Stomach (tissue), 9 donors: ENCODE data around the gene UBALD1. TPM values are rescaled to one million over a fixed set of nuclear protein-coding genes. Genes with fewer than 3 reads are reported as not detected.

ENCODE experiments used
- DNase-seq, 2 donors: peaks; one replicate each; pipeline versions ENCODE4 v3.0.0 to v3.0.0-alpha.2; 2013 to 2019
- H3K27ac ChIP-seq, 5 donors: fragments of 200-600 bp in 4 of 5; sonication (generic) in 4 of 5; one replicate each; pipeline ENCODE4 v1.5.1; 2013 to 2019; ENCODE audit warnings: mild to moderate bottlenecking in 1 of 5, moderate library complexity in 1 of 5
- H3K27me3 ChIP-seq, 3 donors: fragments of 200-600 bp; sonication (generic); one replicate each; pipeline ENCODE4 v1.5.1; 2017 to 2019; ENCODE audit warnings: mixed run types in 1 of 3
- H3K36me3 ChIP-seq, 4 donors: fragments of 200-600 bp; sonication (generic); 1 replicate in 3 of 4; 2 replicates in 1 of 4; pipeline ENCODE4 v1.5.1; 2016 to 2019
- H3K4me1 ChIP-seq, 4 donors: fragments of 200-600 bp; sonication (generic); one replicate each; pipeline ENCODE4 v1.5.1; 2016 to 2019
- H3K4me3 ChIP-seq, 4 donors: fragments of 200-600 bp; sonication (generic) in 3 of 4; one replicate each; pipeline ENCODE4 v1.5.1; 2016 to 2019; ENCODE audit warnings: mild to moderate bottlenecking in 1 of 4
- H3K9me3 ChIP-seq, 4 donors: fragments of 200-600 bp; sonication (generic); one replicate each; pipeline ENCODE4 v1.5.1; 2016 to 2019
- CTCF ChIP-seq, 7 experiments: fragments of 450-650 bp in 4 of 7; fragments of 200-600 bp in 3 of 7; sonication (generic) in 3 of 7; IDR thresholded peaks; one replicate each; pipeline ENCODE4 v1.5.1; 2016 to 2019; ENCODE audit warnings: antibody characterized with exemption in 7 of 7, control low read depth in 2 of 7, mild to moderate bottlenecking in 1 of 7
- EP300 ChIP-seq: sonication (generic); formaldehyde crosslinking; IDR thresholded peaks from one replicate; pipeline ENCODE4 v1.6.1; 2017; ENCODE audit warnings: antibody characterized with exemption
- POLR2A ChIP-seq, 4 donors: fragments of 450-650 bp; IDR thresholded peaks; one replicate each; pipeline ENCODE4 v1.6.1; 2016; ENCODE audit warnings: antibody characterized with exemption in 4 of 4, control low read depth in 2 of 4, mild to moderate bottlenecking in 1 of 4, moderate library complexity in 1 of 4
- POLR2AphosphoS5 ChIP-seq, 3 donors: sonication (generic); formaldehyde crosslinking; IDR thresholded peaks; one replicate each; pipeline ENCODE4 v1.6.1; 2016; ENCODE audit warnings: antibody characterized with exemption in 3 of 3
- WGBS, 5 donors: extraction: QIAGEN DNeasy Blood & Tissue Kit in 3 of 5; methylation state at CpG; one replicate each; pipeline versions ENCODE4 v1.1.5 to v1.1.7; 2013 to 2018; 5-methylcytosine and 5-hydroxymethylcytosine counted together
- intact Hi-C: fragments of 100-400 bp; cut with DNase I; formaldehyde crosslinking; loops from one replicate; pipeline ENCODE4 v1.15.1; 2023; ENCODE audit warnings: low total_unique reads
- polyA plus RNA-seq, 3 donors: library from polyadenylated mRNA; stranded (reverse); fragments of 200-250 nt; gene quantifications; one replicate each; pipeline ENCODE4 v1.2.3, GENCODE V29; 2013
- total RNA-seq, 5 donors: library from RNA; depleted of rRNA; stranded (reverse); fragments of >200 nt; gene quantifications; one replicate each; pipeline versions ENCODE4 v1.1.0 to v1.2.3, GENCODE V29; 2014 to 2016
- donor health status: healthy with polysubstance abuse.
- donor health status: Bipolar disorder and iron deficiency.
- donor health status: healthy.

Gene UBALD1
- total and polyA plus RNA-seq, 8 donors, result 0.58 to 77.2 (median 24.1) TPM

- H3K4me3 ChIP-seq, result no peak overlapping the region
- peaks cover 0 to 7% (median 0%) of the 10 kb centered on the region in 3 donors for H3K27me3 ChIP-seq
- no peak for DNase-seq
- no peak overlapping the region for H3K27ac ChIP-seq
- H3K36me3 ChIP-seq, result no peaks in the 10 kb centered on the region
- TF ChIP-seq POLR2A (IDR thresholded peaks at IDR 0.05) (no peak), CTCF (IDR thresholded peaks at IDR 0.05) (no peak), EP300 (no peak), POLR2AphosphoS5 (IDR thresholded peaks at IDR 0.05) (no peak)
- peaks cover 0 to 6% (median 2%) of the 10 kb centered on the region in 4 donors for H3K4me1 ChIP-seq
- WGBS, 5 donors, result 88 to 93% (median 92%) methylated on average over 34 to 38 of the region's 38 CpGs
- H3K9me3 ChIP-seq, result no peaks in the 10 kb centered on the region
- intact Hi-C loops, result no loop called here
Measured at GRCh38 chr16:4594433-4595410, 20.0 kb downstream of the UBALD1 start.

GRCh38 chr16:4593086-4593485 lies 21.6 kb downstream of the UBALD1 start:
- intact Hi-C loops, result no loop called here
- Histone ChIP-seq H3K27me3 (peaks cover 0 to 5% (median 0%) of the 10 kb centered on the region in 3 donors), H3K36me3 (no peaks in the 10 kb centered on the region), H3K4me1 (peaks cover 0 to 6% (median 2%) of the 10 kb centered on the region in 4 donors), H3K9me3 (peaks cover 0 to 6% (median 4%) of the 10 kb centered on the region in 4 donors), H3K4me3 (no peak overlapping the region), H3K27ac (no peak overlapping the region)
- no peak for DNase-seq
- no peak for TF ChIP-seq POLR2A (IDR thresholded peaks at IDR 0.05)
- no peak for TF ChIP-seq EP300
- TF ChIP-seq POLR2AphosphoS5 (IDR thresholded peaks at IDR 0.05), result no peak
- no peak for TF ChIP-seq CTCF (IDR thresholded peaks at IDR 0.05)
- WGBS, 5 donors, result 66 to 88% (median 73%) methylated on average over 15 to 16 of the region's 16 CpGs

- Histone ChIP-seq H3K27ac (no peak overlapping the region), H3K4me1 (peaks cover 0 to 2% (median under 1%) of the 10 kb centered on the region in 4 donors), H3K36me3 (no peaks in the 10 kb centered on the region), H3K27me3 (peaks cover 0 to under 1% (median 0%) of the 10 kb centered on the region in 3 donors), H3K9me3 (peaks cover 0 to 9% (median 7%) of the 10 kb centered on the region in 4 donors), H3K4me3 (no peak overlapping the region)
- intact Hi-C loops, result no loop called here
- TF ChIP-seq POLR2A (IDR thresholded peaks at IDR 0.05) (no peak), POLR2AphosphoS5 (IDR thresholded peaks at IDR 0.05) (no peak), CTCF (IDR thresholded peaks at IDR 0.05) (no peak), EP300 (no peak)
- WGBS, 5 donors, result 87 to 89% (median 88%) methylated on average over 13 to 17 of the region's 17 CpGs
- no peak for DNase-seq
Measured at GRCh38 chr16:4591706-4592470, 22.8 kb downstream of the UBALD1 start.

- Histone ChIP-seq H3K9me3 (peaks cover 0 to 9% (median 7%) of the 10 kb centered on the region in 4 donors), H3K4me1 (no peaks in the 10 kb centered on the region), H3K27me3 (no peaks in the 10 kb centered on the region), H3K4me3 (no peak overlapping the region), H3K36me3 (no peaks in the 10 kb centered on the region), H3K27ac (no peak overlapping the region)
- intact Hi-C loops, result no loop called here
- 47 to 62% (median 53%) methylated on average over 6 of the region's 6 CpGs for WGBS, 5 donors
- DNase-seq, result no peak
- no peak for TF ChIP-seq EP300
- TF ChIP-seq CTCF (IDR thresholded peaks at IDR 0.05), result no peak
- no peak for TF ChIP-seq POLR2A (IDR thresholded peaks at IDR 0.05)
- TF ChIP-seq POLR2AphosphoS5 (IDR thresholded peaks at IDR 0.05), result no peak
Measured at GRCh38 chr16:4591191-4591590, 23.5 kb downstream of the UBALD1 start.
